ENCODE data around the gene SH3PXD2A. TPM values are rescaled to one million over a fixed set of nuclear protein-coding genes. Genes with fewer than 3 reads are reported as not detected.

Gene SH3PXD2A
- total and polyA plus RNA-seq, 2 experiments from 2014 or later = 1.8 to 5.0 TPM

DNA sequence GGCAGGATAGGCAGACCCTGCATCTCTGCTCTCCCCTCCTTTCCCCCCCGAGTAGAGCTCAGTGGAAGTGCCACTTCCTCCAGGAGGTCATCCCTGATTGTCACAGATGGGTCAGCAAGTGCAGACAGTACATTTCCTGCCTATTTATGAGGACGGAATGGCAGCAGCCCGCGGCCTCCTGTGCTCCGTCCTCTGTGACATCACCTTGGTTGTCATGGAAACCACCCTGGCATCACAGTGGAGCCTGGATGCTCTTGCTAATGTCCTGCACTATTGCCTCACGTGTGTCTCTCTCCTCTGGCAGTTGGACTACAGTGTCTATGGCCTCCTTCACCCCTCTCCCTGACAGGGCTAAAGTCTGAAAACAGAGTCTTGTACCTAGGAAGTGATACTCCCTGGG lies 148.6 kb downstream of the SH3PXD2A start:
- no peaks in the 10 kb centered on the region for H3K4me1 ChIP-seq (ENCODE audit: insufficient read depth)
- Mint-ChIP-seq H3K9me3 (no peaks in the 10 kb centered on the region), H3K27ac (no peak overlapping the region), H3K4me1 (no peaks in the 10 kb centered on the region; the same call in 2 of the 3 replicates), H3K36me3 (ENCODE audit: low read depth) (no peaks in the 10 kb centered on the region), H3K4me3 (no peak overlapping the region), H3K27me3 (ENCODE audit: insufficient read depth, low read depth, poor library complexity) (peaks cover 12% of the 10 kb centered on the region)
- ATAC-seq = no peak
- no peaks in the 10 kb centered on the region for H3K9me2 ChIP-seq (ENCODE audit: insufficient read depth)
- TF ChIP-seq EZH2 (IDR thresholded peaks at IDR 0.05; ENCODE audit: low read depth, unreplicated experiment) = no peak
- no peak for TF ChIP-seq ZNF331 (CRISPR knock-in tag; IDR thresholded peaks at IDR 0.05; ENCODE audit: low read depth)
- TF ChIP-seq, protein P1, sequence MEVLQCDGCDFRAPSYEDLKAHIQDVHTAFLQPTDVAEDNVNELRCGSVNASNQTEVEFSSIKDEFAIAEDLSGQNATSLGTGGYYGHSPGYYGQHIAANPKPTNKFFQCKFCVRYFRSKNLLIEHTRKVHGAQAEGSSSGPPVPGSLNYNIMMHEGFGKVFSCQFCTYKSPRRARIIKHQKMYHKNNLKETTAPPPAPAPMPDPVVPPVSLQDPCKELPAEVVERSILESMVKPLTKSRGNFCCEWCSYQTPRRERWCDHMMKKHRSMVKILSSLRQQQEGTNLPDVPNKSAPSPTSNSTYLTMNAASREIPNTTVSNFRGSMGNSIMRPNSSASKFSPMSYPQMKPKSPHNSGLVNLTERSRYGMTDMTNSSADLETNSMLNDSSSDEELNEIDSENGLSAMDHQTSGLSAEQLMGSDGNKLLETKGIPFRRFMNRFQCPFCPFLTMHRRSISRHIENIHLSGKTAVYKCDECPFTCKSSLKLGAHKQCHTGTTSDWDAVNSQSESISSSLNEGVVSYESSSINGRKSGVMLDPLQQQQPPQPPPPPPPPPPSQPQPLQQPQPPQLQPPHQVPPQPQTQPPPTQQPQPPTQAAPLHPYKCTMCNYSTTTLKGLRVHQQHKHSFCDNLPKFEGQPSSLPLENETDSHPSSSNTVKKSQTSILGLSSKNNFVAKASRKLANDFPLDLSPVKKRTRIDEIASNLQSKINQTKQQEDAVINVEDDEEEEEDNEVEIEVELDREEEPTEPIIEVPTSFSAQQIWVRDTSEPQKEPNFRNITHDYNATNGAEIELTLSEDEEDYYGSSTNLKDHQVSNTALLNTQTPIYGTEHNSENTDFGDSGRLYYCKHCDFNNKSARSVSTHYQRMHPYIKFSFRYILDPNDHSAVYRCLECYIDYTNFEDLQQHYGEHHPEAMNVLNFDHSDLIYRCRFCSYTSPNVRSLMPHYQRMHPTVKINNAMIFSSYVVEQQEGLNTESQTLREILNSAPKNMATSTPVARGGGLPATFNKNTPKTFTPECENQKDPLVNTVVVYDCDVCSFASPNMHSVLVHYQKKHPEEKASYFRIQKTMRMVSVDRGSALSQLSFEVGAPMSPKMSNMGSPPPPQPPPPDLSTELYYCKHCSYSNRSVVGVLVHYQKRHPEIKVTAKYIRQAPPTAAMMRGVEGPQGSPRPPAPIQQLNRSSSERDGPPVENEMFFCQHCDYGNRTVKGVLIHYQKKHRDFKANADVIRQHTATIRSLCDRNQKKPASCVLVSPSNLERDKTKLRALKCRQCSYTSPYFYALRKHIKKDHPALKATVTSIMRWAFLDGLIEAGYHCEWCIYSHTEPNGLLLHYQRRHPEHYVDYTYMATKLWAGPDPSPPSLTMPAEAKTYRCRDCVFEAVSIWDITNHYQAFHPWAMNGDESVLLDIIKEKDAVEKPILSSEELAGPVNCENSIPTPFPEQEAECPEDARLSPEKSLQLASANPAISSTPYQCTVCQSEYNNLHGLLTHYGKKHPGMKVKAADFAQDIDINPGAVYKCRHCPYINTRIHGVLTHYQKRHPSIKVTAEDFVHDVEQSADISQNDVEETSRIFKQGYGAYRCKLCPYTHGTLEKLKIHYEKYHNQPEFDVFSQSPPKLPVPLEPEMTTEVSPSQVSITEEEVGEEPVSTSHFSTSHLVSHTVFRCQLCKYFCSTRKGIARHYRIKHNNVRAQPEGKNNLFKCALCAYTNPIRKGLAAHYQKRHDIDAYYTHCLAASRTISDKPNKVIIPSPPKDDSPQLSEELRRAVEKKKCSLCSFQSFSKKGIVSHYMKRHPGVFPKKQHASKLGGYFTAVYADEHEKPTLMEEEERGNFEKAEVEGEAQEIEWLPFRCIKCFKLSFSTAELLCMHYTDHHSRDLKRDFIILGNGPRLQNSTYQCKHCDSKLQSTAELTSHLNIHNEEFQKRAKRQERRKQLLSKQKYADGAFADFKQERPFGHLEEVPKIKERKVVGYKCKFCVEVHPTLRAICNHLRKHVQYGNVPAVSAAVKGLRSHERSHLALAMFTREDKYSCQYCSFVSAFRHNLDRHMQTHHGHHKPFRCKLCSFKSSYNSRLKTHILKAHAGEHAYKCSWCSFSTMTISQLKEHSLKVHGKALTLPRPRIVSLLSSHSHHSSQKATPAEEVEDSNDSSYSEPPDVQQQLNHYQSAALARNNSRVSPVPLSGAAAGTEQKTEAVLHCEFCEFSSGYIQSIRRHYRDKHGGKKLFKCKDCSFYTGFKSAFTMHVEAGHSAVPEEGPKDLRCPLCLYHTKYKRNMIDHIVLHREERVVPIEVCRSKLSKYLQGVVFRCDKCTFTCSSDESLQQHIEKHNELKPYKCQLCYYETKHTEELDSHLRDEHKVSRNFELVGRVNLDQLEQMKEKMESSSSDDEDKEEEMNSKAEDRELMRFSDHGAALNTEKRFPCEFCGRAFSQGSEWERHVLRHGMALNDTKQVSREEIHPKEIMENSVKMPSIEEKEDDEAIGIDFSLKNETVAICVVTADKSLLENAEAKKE (CRISPR knock-in tag; IDR thresholded peaks at IDR 0.05) = no peak
- TF ChIP-seq STAT1 (IDR thresholded peaks at IDR 0.05; ENCODE audit: unreplicated experiment) = no peak
- TF ChIP-seq POLR2AphosphoS5 (IDR thresholded peaks at IDR 0.05; ENCODE audit: low read depth) = no peak
- TF ChIP-seq, protein P2, sequence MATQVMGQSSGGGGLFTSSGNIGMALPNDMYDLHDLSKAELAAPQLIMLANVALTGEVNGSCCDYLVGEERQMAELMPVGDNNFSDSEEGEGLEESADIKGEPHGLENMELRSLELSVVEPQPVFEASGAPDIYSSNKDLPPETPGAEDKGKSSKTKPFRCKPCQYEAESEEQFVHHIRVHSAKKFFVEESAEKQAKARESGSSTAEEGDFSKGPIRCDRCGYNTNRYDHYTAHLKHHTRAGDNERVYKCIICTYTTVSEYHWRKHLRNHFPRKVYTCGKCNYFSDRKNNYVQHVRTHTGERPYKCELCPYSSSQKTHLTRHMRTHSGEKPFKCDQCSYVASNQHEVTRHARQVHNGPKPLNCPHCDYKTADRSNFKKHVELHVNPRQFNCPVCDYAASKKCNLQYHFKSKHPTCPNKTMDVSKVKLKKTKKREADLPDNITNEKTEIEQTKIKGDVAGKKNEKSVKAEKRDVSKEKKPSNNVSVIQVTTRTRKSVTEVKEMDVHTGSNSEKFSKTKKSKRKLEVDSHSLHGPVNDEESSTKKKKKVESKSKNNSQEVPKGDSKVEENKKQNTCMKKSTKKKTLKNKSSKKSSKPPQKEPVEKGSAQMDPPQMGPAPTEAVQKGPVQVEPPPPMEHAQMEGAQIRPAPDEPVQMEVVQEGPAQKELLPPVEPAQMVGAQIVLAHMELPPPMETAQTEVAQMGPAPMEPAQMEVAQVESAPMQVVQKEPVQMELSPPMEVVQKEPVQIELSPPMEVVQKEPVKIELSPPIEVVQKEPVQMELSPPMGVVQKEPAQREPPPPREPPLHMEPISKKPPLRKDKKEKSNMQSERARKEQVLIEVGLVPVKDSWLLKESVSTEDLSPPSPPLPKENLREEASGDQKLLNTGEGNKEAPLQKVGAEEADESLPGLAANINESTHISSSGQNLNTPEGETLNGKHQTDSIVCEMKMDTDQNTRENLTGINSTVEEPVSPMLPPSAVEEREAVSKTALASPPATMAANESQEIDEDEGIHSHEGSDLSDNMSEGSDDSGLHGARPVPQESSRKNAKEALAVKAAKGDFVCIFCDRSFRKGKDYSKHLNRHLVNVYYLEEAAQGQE (IDR thresholded peaks at IDR 0.05; ENCODE audit: unreplicated experiment) = no peak
- no peak for TF ChIP-seq EZH2phosphoT487 (IDR thresholded peaks at IDR 0.05; ENCODE audit: unreplicated experiment)
- TF ChIP-seq CREB1 (CRISPR knock-in tag; IDR thresholded peaks at IDR 0.05; ENCODE audit: low read depth) = no peak
- TF ChIP-seq, protein P3, sequence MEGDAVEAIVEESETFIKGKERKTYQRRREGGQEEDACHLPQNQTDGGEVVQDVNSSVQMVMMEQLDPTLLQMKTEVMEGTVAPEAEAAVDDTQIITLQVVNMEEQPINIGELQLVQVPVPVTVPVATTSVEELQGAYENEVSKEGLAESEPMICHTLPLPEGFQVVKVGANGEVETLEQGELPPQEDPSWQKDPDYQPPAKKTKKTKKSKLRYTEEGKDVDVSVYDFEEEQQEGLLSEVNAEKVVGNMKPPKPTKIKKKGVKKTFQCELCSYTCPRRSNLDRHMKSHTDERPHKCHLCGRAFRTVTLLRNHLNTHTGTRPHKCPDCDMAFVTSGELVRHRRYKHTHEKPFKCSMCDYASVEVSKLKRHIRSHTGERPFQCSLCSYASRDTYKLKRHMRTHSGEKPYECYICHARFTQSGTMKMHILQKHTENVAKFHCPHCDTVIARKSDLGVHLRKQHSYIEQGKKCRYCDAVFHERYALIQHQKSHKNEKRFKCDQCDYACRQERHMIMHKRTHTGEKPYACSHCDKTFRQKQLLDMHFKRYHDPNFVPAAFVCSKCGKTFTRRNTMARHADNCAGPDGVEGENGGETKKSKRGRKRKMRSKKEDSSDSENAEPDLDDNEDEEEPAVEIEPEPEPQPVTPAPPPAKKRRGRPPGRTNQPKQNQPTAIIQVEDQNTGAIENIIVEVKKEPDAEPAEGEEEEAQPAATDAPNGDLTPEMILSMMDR (conservative IDR thresholded peaks at IDR 0.05; ENCODE audit: low read depth in 2 of 2) = no peak
- H3K4me2 ChIP-seq = no peak overlapping the region
- H3K27ac ChIP-seq (ENCODE audit: low read depth) = no peak overlapping the region
- H3F3A ChIP-seq (replicated peaks; ENCODE audit: low read depth) = no peaks in the 10 kb centered on the region
- H4K20me1 ChIP-seq (replicated peaks; ENCODE audit: insufficient read depth) = no peaks in the 10 kb centered on the region
- H3K79me2 ChIP-seq (replicated peaks; ENCODE audit: insufficient read depth) = no peaks in the 10 kb centered on the region
- H2AFZ ChIP-seq = no peak overlapping the region
- H3K4me3 ChIP-seq = no peak overlapping the region
- H3K27me3 ChIP-seq (ENCODE audit: insufficient read depth) = no peaks in the 10 kb centered on the region
- peak; percentile 40 for DNase-seq (ENCODE audit: low spot score)
- no peaks in the 10 kb centered on the region for H3K36me3 ChIP-seq (ENCODE audit: insufficient read depth)
